ENCODE results near the gene RAB9B.

The RAB9B gene

GRCh38 chrX:103811858-103812257, 20.2 kb downstream of the RAB9B start:
- DNase-seq (ENCODE audit: low read depth in 2 of 2), result no peak

- DNase-seq (ENCODE audit: low read depth in 2 of 2), result no peak
These were observed 25.1 kb downstream of the RAB9B start for GRCh38 chrX:103806862-103807474.

- DNase-seq (ENCODE audit: low read depth in 2 of 2), result no peak
These were observed 26.2 kb downstream of the RAB9B start for GRCh38 chrX:103805860-103806259.

- DNase-seq (ENCODE audit: low read depth in 2 of 2), result no peak
These were observed 31.7 kb downstream of the RAB9B start for GRCh38 chrX:103800318-103800717.

- no peak for DNase-seq (ENCODE audit: low read depth in 2 of 2)
These were observed 34.4 kb downstream of the RAB9B start for GRCh38 chrX:103797691-103798090.

GRCh38 chrX:103794119-103794518, 37.9 kb downstream of the RAB9B start:
- no peak for DNase-seq (ENCODE audit: low read depth in 2 of 2)

GRCh38 chrX:103793545-103793940, 38.5 kb downstream of the RAB9B start:
- no peak for DNase-seq (ENCODE audit: low read depth in 2 of 2)

GRCh38 chrX:103792916-103793544, 39.0 kb downstream of the RAB9B start:
- DNase-seq (ENCODE audit: low read depth in 2 of 2), result no peak

- no peak for DNase-seq (ENCODE audit: low read depth in 2 of 2)
These were observed 40.1 kb downstream of the RAB9B start for GRCh38 chrX:103791826-103792485.

GRCh38 chrX:103791228-103791627, 40.8 kb downstream of the RAB9B start:
- DNase-seq (ENCODE audit: low read depth in 2 of 2), result no peak

GRCh38 chrX:103789004-103789403, 43.1 kb downstream of the RAB9B start:
- DNase-seq (ENCODE audit: low read depth in 2 of 2), result no peak

- DNase-seq (ENCODE audit: low read depth in 2 of 2), result no peak
These were observed 48.1 kb downstream of the RAB9B start for GRCh38 chrX:103783971-103784370.

GRCh38 chrX:103783196-103783595, 48.9 kb downstream of the RAB9B start:
- no peak for DNase-seq (ENCODE audit: low read depth in 2 of 2)

- no peak for DNase-seq (ENCODE audit: low read depth in 2 of 2)
These were observed 49.4 kb downstream of the RAB9B start for GRCh38 chrX:103782640-103783039.

- DNase-seq (ENCODE audit: low read depth in 2 of 2), result no peak
These were observed 50.4 kb downstream of the RAB9B start for GRCh38 chrX:103781706-103782105.

GRCh38 chrX:103781062-103781402, 51.0 kb downstream of the RAB9B start:
- DNase-seq (ENCODE audit: low read depth in 2 of 2), result no peak

GRCh38 chrX:103780336-103781061, 51.6 kb downstream of the RAB9B start:
- no peak for DNase-seq (ENCODE audit: low read depth in 2 of 2)

- DNase-seq (ENCODE audit: low read depth in 2 of 2), result no peak
These were observed 52.8 kb downstream of the RAB9B start for GRCh38 chrX:103779141-103779789.

- DNase-seq (ENCODE audit: low read depth in 2 of 2), result no peak
These were observed 55.5 kb downstream of the RAB9B start, which contains the start of gene PLP1 for GRCh38 chrX:103776546-103776945. Gene PLP1 (plus strand): TSS chrX:103776840. CDS start chrX:103776996, 156 bp downstream.

- DNase-seq (ENCODE audit: low read depth in 2 of 2), result no peak
These were observed 57.9 kb downstream of the RAB9B start for GRCh38 chrX:103774070-103774642.

- no peak for DNase-seq (ENCODE audit: low read depth in 2 of 2)
These were observed 58.6 kb downstream of the RAB9B start for GRCh38 chrX:103773445-103773844.
